DMS79 treated with DMSO at 0.1 percent for 48 hours (cell line): ENCODE measurements around the gene GPR108.

ENCODE experiments used
- DNase-seq: peaks from one replicate; lab custom pipeline; 2025; lab: John Stamatoyannopoulos, UW

GPR108 gene

DNA sequence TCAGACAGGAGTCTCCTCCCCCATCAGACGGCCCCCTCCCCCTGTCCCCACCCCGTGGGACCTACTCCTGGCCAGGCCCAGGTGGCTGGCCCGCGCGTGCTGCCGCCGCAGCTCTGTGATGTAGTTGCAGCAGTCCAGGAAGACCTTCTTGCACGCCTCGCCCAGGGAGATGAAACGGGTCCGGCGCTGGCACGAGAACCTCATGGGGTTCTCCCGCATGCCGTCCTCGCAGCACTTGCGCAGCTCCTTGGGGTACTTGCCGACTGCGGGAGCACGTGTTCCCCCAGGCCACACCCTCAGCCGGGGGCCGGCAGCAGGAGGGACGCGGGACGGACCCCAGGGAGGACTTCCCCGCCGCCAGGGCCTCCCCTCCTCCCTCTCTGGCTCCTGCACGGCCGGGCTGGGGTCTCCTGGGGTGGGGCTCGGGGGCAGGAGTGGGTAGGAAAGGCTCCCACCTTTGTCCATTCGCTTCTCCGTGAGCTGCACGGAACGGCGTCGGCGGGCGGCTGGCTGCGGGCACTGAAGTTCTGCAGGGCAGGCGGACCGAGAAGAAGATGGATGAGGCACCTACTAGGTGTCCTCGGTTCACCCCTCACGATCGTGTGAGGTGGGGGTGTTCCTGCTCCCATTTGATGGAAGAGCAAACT, 30.2 kb downstream of the GPR108 start:
- no peak for DNase-seq

DNA sequence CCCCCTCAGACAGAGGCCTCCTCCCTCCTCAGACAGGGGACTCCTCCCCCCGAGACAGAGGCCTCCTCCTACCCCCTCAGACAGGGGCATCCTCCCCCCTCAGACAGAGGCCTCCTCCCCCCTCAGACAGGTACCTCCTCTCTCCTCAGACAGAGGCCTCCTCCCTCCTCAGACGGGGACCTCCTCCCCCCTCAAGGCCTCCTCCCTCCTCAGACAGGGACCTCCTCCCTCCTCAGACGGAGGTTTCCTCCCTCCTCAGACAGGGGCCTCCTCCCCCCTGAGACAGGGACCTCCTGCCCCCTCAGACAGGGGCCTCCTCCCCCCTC, 30.8 kb downstream of the GPR108 start:
- DNase-seq, result no peak

DNA sequence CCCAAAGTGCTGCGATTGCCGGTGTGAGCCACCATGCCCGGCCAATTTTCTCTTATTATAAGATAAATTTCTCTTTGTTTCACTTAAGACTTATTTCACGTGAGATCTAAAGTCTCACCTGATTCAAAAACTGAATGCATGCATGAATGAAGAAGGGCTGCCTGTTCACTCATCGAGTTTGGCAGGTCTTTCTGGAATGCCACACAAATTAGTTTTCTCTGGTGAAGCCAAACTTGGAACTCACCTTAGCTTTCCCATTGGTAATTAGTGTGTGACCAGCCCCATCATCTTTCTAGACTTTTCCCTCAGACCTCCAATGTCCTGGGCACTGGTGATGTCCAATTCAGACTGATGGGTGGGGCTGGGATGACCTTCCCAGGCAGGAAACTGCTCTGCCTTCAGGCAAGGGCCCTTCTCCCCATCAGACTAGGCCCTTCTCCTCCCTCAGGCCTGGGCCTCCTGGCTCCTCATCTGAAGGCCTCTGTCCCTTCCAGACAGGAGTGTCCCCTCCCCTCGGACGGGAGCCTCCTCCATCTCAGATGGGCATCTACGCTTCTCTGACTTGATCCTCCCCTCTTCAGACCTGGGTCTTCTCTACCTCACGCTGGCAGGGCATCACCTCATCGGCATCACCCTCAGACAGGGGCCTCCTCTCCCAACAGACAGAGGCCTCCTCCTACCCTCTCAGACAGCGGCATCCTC, 31.3 kb downstream of the GPR108 start:
- DNase-seq, result no peak

DNA sequence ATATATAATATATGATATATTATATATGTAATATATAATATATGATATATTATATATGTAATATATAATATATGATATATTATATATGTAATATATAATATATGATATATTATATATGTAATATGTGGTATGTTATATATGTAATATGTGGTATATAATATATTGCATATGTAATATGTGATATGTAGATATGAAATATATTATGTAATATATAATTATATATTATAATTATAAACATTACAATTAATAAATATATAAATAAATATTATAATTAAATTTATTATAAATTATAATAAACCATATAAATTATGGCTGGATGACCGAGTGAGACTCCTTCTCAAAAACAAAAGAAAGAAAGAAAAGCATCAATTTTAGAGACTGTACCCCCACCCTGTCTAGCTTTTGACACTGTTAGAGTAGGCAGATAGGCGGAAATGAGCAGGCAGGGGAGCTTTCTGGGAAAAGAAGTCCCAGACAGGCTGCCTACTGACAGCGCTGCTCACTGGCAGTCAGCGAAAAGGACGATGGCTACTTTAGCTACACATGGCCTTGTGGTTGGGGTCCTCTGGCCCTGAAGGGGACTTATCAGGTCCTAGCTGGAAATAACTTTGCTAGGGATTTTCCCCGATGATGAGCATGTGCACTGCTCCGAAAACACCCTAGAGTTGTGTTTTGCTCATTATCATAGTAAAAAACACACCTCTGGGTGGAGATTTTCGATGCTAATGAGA, 36.6 kb downstream of the GPR108 start:
- no peak for DNase-seq

DNA sequence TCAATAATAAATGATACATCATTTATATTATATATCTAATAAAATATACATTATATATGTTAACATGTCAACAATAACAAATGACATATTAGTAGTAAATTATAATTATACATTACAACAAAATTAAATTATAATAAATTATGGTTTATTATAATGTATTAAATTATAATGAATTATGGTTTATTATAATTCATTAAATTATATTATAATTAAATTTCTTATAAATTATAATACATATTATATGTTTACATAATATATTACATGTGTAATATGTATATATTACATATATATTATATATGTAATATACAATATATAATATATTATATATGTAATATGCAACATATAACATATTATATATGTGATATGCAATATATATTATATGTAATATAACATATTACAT, 37.4 kb downstream of the GPR108 start:
- no peak for DNase-seq

DNA sequence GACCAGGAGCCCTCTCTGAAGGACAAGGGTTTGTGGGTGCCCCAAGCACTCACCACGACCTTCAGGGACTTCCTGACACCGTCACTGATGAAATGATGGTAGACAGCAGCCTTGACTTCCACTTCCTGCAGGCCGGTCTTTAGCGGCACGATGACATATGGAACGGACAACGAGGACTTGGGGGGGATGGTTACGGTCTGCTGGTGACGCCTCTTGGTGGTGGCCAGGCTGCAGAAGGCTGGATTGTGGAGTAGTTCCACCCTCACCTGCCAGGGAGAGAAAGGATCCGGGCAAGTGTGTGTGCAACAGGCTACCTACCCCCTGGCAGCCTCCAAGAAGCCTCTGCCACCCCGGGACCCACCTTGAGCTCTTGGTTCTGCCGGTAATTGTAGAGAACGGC, 40.1 kb downstream of the GPR108 start:
- no peak for DNase-seq

DNA sequence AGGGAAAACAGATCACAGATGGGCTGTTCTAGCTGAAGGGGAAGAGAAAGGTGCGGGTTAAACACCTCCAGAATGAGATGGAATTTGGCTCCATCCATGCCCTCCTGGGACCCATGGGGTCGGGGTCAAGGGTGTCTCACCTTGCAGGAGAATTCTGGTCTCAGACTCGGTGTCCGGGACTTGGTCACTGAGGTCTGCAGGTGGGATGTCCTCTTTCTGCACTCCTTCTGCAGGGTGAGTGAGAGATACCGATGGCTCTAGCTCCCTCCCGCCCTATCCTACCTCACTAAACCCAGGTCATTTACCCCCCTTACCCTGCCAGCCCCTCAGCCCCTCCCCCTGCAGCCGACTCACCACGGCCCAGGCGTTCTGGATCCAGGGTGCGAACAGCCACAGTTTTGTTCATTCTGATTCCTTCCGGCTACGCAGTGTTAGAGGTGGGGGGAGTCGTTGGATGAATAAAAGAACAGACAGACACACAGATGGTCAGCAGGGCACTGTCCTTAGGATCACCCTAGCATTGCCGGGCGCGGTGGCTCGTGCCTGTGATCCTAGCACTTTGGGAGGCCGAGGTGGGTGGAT, 41.0 kb downstream of the GPR108 start:
- DNase-seq, result no peak

DNA sequence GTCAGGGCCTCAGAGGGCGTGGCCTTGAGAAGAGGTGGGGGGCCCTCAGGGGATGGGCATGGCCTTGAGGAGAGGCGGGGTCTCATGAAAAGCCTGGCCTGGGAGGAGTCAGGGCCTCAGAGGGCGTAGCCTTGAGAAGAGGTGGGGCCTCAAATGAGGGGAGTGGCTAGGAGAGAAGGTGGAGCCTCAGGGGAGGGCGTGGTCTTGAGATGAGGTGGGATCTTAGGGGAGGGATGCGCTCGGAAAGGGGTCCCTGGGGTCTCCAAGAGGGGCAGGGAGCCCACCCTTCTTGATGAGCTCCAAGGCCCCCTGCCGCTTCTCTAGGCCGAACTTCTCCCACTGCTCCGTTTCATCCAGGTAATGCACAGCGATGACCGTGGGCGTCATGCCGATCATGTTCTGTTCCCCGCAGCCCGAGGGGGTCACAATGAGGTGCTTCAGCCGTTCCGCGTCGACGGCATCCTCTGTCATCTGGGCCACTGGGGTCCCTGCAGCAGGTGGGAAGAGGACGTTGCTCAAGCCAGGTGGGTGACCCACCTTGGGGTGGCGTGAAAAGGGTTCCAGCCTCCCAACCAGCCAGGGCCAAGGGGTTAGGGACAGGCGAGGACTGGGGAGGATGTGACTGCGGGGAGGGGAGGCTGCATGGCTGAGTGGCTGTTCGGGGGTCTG, 43.1 kb downstream of the GPR108 start:
- no peak for DNase-seq

DNA sequence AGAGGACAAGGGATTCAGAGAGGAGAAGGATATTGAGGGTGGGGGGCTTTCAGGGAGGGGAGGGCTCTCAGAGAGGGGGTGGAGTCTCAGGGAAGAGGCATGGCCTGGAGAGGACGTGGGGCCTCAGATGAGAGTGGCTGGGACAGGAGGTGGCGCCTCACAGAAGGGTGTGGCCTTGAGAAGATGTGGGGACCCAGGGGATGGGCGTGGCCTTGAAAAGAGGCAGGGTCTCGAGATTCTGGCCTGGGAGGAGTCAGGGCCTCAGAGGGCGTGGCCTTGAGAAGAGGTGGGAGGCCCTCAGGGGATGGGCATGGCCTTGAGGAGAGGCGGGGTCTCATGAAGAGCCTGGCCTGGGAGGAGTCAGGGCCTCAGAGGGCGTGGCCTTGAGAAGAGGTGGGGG, 43.7 kb downstream of the GPR108 start:
- no peak for DNase-seq

DNA sequence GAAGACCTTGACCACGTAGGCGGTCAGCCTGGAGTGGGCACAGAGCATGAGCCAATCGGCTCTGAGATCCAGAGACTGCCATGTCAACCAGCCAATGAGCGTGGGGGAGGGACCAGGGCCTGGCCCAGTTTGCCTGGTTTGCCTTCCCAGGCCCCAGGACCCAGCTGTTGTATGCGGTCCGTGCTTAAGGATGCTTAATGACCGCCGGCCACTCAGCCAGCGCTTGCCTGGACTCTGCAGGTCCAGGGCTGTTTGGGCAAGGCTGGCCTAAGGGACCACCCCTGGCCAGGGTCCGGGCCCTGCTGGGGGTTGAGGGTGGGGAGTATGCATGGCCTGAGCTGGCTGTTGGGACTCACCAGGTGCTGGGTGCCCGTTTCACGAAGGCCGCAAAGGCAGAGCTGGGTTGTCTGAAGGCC, 44.3 kb downstream of the GPR108 start:
- DNase-seq, result no peak

DNA sequence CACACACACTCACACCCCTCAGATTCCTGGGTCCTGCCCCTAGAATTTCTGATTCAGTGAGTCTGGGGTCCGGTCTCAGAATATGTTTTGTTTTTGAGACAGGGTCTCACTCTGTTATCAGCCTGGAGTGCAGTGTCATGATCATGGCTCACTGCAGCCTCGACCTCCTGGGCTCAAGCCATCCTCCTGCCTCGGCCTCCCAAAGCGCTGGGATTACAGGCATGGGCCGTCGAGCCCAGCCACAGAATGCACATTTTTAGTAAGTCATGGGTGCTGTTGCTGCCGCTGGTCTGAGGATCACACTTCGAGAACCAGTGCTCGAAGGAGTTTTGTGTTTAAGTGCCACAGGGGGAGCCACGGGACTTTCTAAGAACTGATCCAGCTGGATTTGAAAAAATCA, 45.4 kb downstream of the GPR108 start:
- DNase-seq, result no peak

DNA sequence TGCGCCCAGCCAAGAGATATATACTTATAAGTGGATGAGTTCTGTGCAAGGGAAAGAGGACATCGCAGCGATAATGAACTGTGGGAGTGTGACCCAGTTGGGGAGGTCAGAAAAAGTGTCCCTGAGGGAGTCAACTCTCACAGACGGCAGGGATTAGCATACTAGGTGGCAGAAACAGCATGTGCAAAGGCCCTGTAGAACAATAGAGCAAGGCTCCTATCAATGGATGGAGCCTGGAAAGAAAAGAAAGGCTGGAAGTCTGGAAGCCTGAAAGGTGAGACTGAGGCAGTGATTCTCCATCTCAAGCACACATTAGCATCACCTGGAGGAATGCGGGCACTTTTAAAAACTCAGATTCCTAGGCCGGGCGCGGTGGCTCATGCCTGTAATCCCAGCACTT, 46.0 kb downstream of the GPR108 start:
- no peak for DNase-seq

DNA sequence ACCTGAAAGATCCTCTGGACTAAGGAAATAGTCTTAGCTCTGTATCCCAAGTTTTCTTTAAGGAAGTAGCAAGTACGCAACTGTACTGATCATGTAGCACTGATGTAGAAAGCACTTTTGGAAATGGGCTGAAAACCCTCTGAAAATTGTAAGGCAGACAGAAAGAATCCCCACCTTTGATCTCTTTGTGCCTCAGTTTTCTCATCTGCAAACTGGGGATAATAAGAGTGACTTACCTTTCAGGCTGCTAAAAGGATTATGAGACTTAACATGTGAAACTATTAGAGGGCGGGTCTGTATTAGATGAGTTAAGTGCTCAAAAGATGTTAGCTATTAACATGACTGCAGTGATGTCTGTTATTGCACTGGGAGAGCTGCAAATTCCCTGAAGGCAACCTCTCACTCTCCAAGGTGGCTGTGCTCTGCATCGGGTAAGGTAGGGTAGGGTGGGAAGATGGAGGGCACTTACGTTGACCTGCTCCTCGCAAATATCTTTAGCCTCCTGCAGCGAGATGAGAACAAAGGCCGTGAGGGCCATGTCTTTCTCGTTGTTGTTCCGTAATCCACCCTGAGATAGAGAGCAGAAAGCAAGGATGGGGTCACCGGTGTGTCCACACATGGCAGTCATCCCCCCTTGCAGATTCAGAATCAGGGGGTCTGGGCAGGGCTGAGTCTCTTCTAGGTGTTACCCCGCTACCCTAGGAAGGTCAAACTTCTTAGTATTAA, 47.1 kb downstream of the GPR108 start:
- no peak for DNase-seq

DNA sequence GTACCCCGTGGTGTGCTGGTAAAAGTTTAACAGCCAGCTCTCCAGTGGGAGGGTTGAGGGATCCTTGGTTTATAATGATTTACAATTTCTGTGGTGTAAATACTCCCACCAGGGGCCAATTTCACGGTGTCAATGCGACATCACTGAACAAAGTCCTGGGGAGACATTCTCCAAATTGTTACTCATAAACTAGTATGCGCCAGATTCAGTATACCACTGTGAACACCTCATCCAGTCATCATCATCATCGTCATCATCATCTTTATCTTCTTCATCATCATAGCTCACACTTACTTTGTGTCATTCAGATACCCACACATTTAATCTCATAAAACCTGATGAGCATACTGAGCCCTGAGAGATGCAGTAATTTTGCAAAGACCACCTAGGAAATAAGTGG, 50.3 kb downstream of the GPR108 start:
- no peak for DNase-seq

DNA sequence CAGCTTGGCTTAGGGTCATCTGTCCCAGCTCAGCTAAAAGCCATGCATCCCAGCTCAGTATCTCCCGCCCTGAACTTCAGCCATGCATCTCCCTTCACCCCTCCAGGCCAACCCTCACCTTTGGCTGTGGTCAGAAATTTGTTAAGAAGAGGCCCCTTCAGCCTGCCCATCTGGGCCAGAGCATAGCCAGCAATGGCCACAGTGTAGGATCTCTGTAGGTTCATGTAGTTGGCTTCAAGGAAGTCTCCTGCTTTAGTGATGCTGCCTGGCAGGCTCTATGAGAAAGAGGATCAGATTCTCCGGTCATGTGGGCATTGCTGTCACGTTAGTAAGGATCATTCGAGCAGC, 50.8 kb downstream of the GPR108 start:
- DNase-seq, result no peak

DNA sequence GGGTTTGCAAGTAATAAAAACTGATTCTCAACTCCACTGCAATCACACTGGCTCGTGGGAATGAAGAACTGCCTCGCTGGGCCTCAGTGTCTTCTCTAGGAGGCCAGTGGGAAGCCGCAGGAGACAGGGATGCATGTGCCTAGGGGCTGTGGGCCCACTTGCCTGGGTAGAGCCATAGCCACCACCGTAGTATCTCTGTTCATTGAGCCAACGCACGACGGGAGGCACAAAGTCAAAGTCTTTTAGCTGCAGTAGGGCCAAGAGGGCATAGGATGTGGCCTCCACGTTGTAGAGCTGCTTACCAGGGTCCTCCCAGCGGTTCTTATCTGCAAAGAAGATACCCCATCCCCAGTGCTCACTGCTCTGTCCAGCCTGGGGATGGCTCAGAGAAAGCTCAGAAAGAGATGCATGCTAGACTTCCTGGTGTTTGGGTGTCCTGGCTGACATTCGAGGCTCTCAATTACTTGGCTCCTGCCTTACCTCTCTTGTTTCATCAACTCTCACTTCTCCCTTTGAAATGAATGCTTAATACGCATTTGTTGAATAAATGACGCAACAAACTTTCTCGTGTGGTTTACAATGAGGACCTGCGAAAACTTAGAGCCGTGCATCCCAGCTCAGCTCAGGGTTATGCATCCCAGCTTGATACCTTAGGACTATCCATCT, 51.3 kb downstream of the GPR108 start:
- no peak for DNase-seq

DNA sequence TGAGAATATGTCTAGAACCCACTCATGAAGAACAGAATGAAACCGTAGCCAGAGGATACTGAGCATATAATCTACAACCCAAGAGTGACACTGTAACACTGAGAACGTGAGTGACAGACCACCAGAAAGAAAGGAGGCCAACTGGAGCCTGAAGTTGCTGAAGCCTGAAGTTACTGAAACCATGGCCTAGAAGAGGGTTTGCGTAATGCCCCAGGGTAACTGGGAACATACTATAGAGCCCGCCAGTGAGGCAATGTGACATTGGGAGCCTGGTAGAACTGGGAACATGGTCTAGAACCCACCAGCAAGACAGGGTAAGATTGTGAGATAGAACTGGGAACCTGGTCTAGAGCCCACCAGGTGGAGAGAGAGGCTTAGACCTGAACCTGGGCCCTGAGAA, 51.9 kb downstream of the GPR108 start:
- no peak for DNase-seq

DNA sequence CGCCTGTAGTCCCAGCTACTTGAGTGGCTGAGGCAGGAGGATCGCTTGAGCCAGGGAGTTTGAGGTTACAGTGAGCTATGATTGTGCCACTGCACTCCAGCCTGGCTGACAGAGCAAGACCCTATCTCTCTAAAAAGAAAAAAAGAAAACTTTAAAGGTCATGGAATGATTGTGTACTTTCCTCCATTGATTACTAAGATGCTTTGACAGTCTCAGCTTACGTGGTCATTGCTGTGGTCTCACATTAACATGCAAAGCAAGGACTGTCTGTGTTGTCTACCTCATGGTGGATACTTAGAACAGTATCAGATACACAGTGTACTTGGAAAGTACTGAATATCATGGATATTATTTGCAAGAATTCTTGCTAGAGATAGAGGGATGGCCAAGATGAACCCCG, 53.4 kb downstream of the GPR108 start:
- DNase-seq, result no peak

DNA sequence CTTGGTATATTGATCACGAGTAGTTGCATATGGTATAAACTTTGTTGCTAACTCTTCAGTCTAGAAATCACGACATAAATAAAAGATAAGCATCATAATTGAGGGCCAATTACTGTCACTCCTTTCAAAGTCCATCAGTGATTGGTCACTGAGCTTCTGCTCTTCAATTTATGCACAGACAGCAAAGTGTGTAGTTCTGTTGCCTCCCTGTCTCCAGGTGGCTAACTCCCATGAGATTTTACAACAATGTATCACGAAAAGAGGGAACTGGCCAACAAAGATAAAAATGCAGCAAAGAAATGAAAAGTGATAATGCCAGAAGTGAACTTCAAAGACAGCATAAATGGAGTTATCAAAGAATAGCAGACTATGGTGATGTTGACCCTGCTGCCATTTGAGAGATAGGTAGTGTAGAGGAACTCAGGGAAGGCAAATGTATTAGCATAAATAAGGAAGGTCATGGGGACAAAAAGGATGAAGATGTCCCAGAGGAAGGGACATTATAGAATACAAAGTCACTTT, 54.7 kb downstream of the GPR108 start:
- no peak for DNase-seq

DNA sequence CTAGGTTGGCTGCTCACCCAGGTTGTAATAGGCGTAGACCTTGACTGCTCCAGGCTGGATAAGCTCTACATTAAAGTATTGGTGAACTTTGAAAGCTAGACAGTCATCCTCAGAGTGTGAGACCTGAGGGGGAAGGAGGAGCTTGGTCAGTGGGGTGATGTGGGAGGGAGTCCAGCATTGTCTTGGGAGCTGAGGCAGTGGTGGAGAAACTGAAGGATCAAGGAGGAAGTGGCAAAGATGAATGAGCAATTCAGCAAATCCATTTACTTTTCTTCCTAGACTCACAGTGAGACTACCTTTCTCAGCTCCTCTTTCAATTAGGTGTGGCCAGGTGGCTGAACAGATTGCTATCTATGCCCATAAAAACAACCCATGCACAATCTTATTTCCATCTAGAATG, 57.2 kb downstream of the GPR108 start:
- DNase-seq, result no peak
